ENCODE data around the gene NMRAL1. TPM values are rescaled to one million over a fixed set of nuclear protein-coding genes. Genes with fewer than 3 reads are reported as not detected.

NMRAL1 gene
- total and polyA plus RNA-seq, 10 donors: 26.3 to 58.6 (median 41.8) TPM

DNA sequence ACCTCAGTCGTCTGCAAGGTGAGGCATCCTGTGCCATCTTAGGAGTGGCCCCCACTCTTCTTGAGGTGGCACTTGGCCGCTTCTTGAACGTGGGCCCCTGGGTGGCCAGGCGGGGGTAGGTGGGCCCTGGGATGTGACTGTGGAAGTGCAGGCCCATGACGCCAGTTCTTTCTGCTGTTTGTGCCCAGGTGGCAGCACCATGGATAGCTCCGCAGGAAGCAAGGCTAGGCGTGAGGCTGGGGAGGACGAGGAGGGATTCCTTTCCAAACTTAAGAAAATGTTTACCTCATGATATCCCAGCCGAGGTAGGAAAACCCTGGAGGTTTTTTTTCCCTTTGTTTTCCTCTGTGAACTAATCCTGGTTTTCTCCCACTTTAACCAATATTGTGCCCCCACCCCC is 19.8 kb downstream of the NMRAL1 start:
- Histone ChIP-seq H3K27me3 (replicated peaks in 1 of 7) (no peaks in the 10 kb centered on the region), H3K27ac (no peak overlapping the region), H3K4me1 (peaks cover 0 to 17% (median 9%) of the 10 kb centered on the region in 6 donors), H3K36me3 (peaks cover 4 to 97% (median 69%) of the 10 kb centered on the region in 6 donors), H3K4me3 (no peak overlapping the region), H3K9me3 (no peaks in the 10 kb centered on the region)
- WGBS, 5 donors: 81 to 90% (median 82%) methylated on average over 9 of the region's 9 CpGs
- no peak for DNase-seq
- intact Hi-C loops (cut with DNase I; ENCODE audit: low total_unique reads): no loop called here
- TF ChIP-seq, protein P1, sequence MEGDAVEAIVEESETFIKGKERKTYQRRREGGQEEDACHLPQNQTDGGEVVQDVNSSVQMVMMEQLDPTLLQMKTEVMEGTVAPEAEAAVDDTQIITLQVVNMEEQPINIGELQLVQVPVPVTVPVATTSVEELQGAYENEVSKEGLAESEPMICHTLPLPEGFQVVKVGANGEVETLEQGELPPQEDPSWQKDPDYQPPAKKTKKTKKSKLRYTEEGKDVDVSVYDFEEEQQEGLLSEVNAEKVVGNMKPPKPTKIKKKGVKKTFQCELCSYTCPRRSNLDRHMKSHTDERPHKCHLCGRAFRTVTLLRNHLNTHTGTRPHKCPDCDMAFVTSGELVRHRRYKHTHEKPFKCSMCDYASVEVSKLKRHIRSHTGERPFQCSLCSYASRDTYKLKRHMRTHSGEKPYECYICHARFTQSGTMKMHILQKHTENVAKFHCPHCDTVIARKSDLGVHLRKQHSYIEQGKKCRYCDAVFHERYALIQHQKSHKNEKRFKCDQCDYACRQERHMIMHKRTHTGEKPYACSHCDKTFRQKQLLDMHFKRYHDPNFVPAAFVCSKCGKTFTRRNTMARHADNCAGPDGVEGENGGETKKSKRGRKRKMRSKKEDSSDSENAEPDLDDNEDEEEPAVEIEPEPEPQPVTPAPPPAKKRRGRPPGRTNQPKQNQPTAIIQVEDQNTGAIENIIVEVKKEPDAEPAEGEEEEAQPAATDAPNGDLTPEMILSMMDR (IDR thresholded peaks at IDR 0.05 in 8 of 11, conservative IDR thresholded peaks at IDR 0.05 in 3 of 11): no peak
- TF ChIP-seq POLR2AphosphoS5 (IDR thresholded peaks at IDR 0.05): no peak
- no peak for TF ChIP-seq POLR2A (IDR thresholded peaks at IDR 0.05)

DNA sequence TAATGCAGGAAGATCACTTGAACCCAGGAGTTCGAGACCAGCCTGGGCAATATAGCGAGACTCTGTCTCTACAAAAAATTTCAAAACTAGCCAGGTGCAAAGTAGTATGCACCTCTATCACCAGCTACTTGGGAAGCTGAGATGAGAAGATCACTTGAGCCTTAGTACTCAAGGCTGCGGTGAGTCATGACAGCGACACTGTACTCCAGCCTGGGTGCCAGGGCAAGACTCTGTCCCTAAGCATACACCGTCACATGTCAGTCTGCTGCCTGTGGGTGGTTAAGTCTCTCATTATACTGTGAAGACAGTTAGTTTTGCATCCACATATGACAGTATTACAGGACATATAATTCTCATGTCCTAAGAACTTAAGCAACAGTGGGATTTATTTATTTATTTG is 21.8 kb downstream of the NMRAL1 start:
- no peak for DNase-seq
- no peaks in the 10 kb centered on the region for H3K27me3 ChIP-seq (replicated peaks in 1 of 7)
- intact Hi-C loops (cut with DNase I; ENCODE audit: low total_unique reads): no loop called here
- H3K9me3 ChIP-seq: no peaks in the 10 kb centered on the region
- no peak for TF ChIP-seq POLR2AphosphoS5 (IDR thresholded peaks at IDR 0.05)
- TF ChIP-seq, protein P1 (IDR thresholded peaks at IDR 0.05 in 8 of 11, conservative IDR thresholded peaks at IDR 0.05 in 3 of 11): no peak
- TF ChIP-seq POLR2A (IDR thresholded peaks at IDR 0.05): no peak
- H3K4me3 ChIP-seq: no peak overlapping the region
- H3K4me1 ChIP-seq: no peaks in the 10 kb centered on the region
- H3K36me3 ChIP-seq: peaks cover 4 to 100% (median 84%) of the 10 kb centered on the region in 6 donors
- 95 to 100% (median 98%) methylated on average over 5 of the region's 5 CpGs for WGBS, 5 donors
- H3K27ac ChIP-seq: no peak overlapping the region

DNA sequence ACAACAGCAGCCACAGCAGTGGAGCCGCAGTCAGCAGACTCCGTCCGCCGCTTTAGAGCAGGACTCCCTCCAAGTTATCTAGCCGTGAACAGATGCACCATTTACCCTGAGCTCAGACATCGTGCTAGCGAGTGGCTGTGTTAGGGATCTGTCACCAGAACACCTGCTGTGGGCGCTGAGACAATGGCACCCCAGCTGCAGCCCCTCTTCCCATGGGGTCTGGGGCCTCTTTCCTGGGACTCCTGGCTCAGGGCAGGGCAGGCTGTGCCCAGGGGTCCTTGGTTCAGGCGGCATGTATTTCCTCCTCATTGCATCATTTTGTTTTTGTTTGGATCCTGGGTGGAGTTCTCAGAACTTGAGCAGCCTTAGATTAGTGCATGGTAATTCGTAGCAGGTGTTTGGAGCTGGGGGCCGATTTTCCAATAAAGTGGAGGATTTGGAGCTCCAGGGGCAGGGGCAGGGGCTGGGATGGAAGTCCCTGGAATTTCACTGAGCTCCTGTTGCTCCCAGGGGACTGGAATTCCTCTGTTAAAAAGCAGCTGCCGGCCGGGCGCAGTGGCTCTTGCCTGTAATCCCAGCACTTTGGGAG is 23.4 kb downstream of the NMRAL1 start:
- Histone ChIP-seq H3K4me3 (no peak overlapping the region), H3K27ac (no peak overlapping the region)
- WGBS, 5 donors: 94 to 97% (median 95%) methylated on average over 13 to 14 of the region's 14 CpGs

DNA sequence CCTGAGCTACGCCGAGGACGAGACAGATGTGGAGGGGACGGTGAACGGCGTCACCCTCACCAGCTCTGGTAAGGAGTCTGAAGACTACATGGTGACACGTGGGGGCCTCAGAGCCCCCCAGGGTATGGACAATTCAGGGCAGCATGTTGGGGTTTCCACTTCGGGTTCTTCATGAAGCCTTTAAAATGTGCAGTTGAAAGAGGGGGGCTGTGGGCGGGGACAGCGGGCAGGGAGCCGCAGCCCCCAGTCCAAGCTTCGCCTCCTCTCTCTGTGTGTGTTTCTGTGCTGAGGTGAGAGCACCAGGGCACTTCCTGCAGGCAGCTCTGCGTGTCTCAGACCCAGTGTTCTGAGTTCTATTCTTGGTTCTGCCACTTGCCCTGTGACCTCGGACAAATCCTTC is 24.0 kb downstream of the NMRAL1 start:
- no peaks in the 10 kb centered on the region for H3K4me1 ChIP-seq
- no peak for TF ChIP-seq POLR2A (IDR thresholded peaks at IDR 0.05)
- TF ChIP-seq POLR2AphosphoS5 (IDR thresholded peaks at IDR 0.05): peak in 1 of 3 donors; percentile 25
- H3K9me3 ChIP-seq: no peaks in the 10 kb centered on the region
- no peak overlapping the region for H3K27ac ChIP-seq
- H3K36me3 ChIP-seq: peaks cover 0 to 100% (median 84%) of the 10 kb centered on the region in 6 donors
- 93 to 96% (median 95%) methylated on average over 13 to 14 of the region's 14 CpGs for WGBS, 5 donors
- DNase-seq: no peak
- H3K4me3 ChIP-seq: no peak overlapping the region
- intact Hi-C loops (cut with DNase I; ENCODE audit: low total_unique reads): no loop called here
- H3K27me3 ChIP-seq (replicated peaks in 1 of 7): no peaks in the 10 kb centered on the region

More for the DNA sequence above, 23.4 kb downstream of the NMRAL1 start:
- peaks cover 4 to 100% (median 84%) of the 10 kb centered on the region in 6 donors for H3K36me3 ChIP-seq
- intact Hi-C loops (cut with DNase I; ENCODE audit: low total_unique reads): no loop called here
- no peaks in the 10 kb centered on the region for H3K9me3 ChIP-seq
- no peaks in the 10 kb centered on the region for H3K4me1 ChIP-seq
- TF ChIP-seq POLR2AphosphoS5 (IDR thresholded peaks at IDR 0.05): no peak
- TF ChIP-seq, protein P1 (IDR thresholded peaks at IDR 0.05 in 8 of 11, conservative IDR thresholded peaks at IDR 0.05 in 3 of 11): no peak
- TF ChIP-seq POLR2A (IDR thresholded peaks at IDR 0.05): no peak
- H3K27me3 ChIP-seq (replicated peaks in 1 of 7): no peaks in the 10 kb centered on the region
- DNase-seq: no peak

Measured in spleen (tissue), 11 donors.